Right cardiac atrium (tissue), 5 donors: ENCODE data around the gene SLC36A4. TPM values are rescaled to one million over a fixed set of nuclear protein-coding genes. Genes with fewer than 3 reads are reported as not detected.
"Not testable (repeated sequence)": the region's sequence is repeated elsewhere in the genome, so short reads cannot be mapped to it uniquely, and the experiment has no call there.

ENCODE experiments used
- ATAC-seq, 2 donors: fragments of 200-7000 bp; cut with Tn5 transposase; one replicate each; pipeline versions ENCODE4 v1.8.0 to v1.9.1; 2020; ENCODE audit warnings: moderate library complexity in 2 of 2, mild to moderate bottlenecking in 1 of 2
- DNase-seq, 3 donors: peaks; one replicate each; pipeline ENCODE4 v3.0.0-alpha.2; 2020
- H3K27ac ChIP-seq: one replicate; pipeline ENCODE4 v1.5.1; 2013; ENCODE audit warnings: mild to moderate bottlenecking, low read length, control low read depth, moderate library complexity
- H3K27me3 ChIP-seq: one replicate; pipeline ENCODE4 v1.6.1; 2013; ENCODE audit not compliant: control insufficient read depth, insufficient read depth
- H3K4me1 ChIP-seq: one replicate; pipeline ENCODE4 v1.6.1; 2013; ENCODE audit warnings: low read length; ENCODE audit not compliant: control insufficient read depth, insufficient read depth
- H3K4me3 ChIP-seq: one replicate; pipeline ENCODE4 v1.5.1; 2013; ENCODE audit warnings: low read length, control low read depth
- H3K9me3 ChIP-seq: one replicate; pipeline ENCODE4 v1.6.1; 2013; ENCODE audit warnings: low read length; ENCODE audit not compliant: control insufficient read depth
- WGBS: extraction: QIAGEN DNeasy Blood & Tissue Kit; methylation state at CpG from one replicate; pipeline ENCODE4 v1.1.7; 2013; 5-methylcytosine and 5-hydroxymethylcytosine counted together
- intact Hi-C, 4 donors: fragments of 100-400 bp; cut with DNase I; formaldehyde crosslinking; loops; one replicate each; pipeline versions ENCODE4 v1.11.0 to v1.14.0; 2022 to 2023
- long read RNA-seq, 4 donors: library from polyadenylated mRNA; unstranded; transcript quantifications; one replicate each; pipeline ENCODE4 v2.0.0, GENCODE V29; 2020 to 2021
- polyA plus RNA-seq: library from polyadenylated mRNA; stranded (reverse); fragments of 200-250 nt; gene quantifications from one replicate; pipeline ENCODE4 v1.2.3, GENCODE V29; 2013
- total RNA-seq, 4 donors: library from RNA; stranded (reverse); fragmentation: NEBNext Ultra II Directional; extraction: Animal tissue kit (Norgen Biotek cat#: 25700); gene quantifications; one replicate each; pipeline ENCODE4 v1.2.1, GENCODE V29; 2021
- donor health status: healthy with polysubstance abuse.
- donor health status: DM: no; HTN: yes; CAD: no.
- donor health status: DM: no; HTN: no; CAD: no.
- donor health status: DM: no; HTN: yes; CAD: no; lungs with severe emphysema.
- donor health status: DM: yes; HTN: yes; CAD: no.

Gene SLC36A4
- 10 to 100 TPM; 11.4 to 15.1 (median 12.3) TPM for total RNA-seq
- polyA plus RNA-seq = 6.5 TPM
- long read RNA-seq, donor 1, full-length matches to known transcripts = 26 of 30 reads
- long read RNA-seq, donor 1, partial matches to known transcripts = 0 of 30 reads
- long read RNA-seq, donor 1, other reads (novel, unspliced or antisense) = 4 of 30 reads
- long read RNA-seq, donor 2, full-length matches to known transcripts = 8 of 9 reads
- long read RNA-seq, donor 2, partial matches to known transcripts = 0 of 9 reads
- long read RNA-seq, donor 2, other reads (novel, unspliced or antisense) = 1 of 9 reads
- long read RNA-seq, donor 3, full-length matches to known transcripts = 30 of 39 reads
- long read RNA-seq, donor 3, partial matches to known transcripts = 0 of 39 reads
- long read RNA-seq, donor 3, other reads (novel, unspliced or antisense) = 9 of 39 reads
- long read RNA-seq, donor 4, full-length matches to known transcripts = 5 of 8 reads
- long read RNA-seq, donor 4, partial matches to known transcripts = 0 of 8 reads
- long read RNA-seq, donor 4, other reads (novel, unspliced or antisense) = 3 of 8 reads

DNA sequence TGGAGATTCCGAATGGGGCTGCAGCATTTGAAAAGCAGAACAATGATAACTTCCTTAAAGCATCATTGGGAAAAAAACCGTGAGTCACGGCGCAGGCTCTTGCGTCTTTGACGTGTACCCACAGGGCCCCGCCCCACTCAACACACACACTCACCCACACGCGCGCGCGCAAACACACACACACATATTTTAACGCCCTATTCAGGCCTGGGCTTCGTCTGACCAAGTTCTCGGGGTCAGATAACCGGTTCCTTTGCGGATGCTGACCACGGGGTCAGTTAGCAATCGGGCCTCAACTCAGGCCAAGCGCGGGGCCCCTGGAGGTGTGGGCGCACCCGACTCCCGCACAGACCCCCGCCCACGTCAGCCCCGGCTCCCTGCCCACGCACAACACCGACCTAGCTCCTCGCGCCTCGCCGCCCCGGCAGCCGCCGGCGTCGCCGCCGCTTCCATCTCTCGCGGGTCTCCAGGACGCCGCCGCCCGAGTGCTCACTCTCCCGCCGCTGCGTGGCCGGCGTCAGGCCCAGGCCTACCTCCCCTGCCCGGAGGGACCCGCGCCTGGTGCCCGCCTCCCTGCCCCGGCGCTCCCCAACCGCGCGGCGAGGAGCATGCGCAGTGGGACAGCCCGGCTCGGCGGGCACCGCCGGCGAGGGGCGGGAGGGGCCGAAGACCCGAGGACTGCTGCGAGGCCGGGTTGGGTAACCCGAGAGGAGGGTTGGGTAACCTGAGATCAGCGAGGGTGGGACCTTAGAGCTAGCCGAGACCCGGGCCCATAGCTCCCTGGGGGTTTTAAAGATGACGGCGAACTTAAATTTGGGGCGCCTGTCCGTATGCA is at the start of gene SLC36A4:
TSS of gene SLC36A4 (minus strand) at position 612 of the 835 bp plus-strand sequence. CDS start at position 453, 159 bp downstream.
- under 1% methylated on average over 81 of the region's 81 CpGs for WGBS
- Histone ChIP-seq H3K27ac (peak within 1 kb of the TSS; percentile 93), H3K9me3 (no peaks in the 10 kb centered on the region), H3K4me3 (peak within 1 kb of the TSS; percentile 69), H3K4me1 (peaks cover 2% of the 10 kb centered on the region), H3K27me3 (no peaks in the 10 kb centered on the region)
- peak; percentile 94 to 97 (median 94) for DNase-seq
- intact Hi-C loops = no loop called here
- ATAC-seq = peak; percentile 99

- intact Hi-C loops, ATAC-seq, H3K4me1 ChIP-seq, H3K9me3 ChIP-seq, H3K27ac ChIP-seq, H3K4me3 ChIP-seq, H3K27me3 ChIP-seq, DNase-seq: not testable (repeated sequence)
- whole genome bisulfite sequencing = 92% methylated on average over 3 of the region's 3 CpGs
Observed at GRCh38 chr11:93246790-93247189, 49.0 kb upstream of the SLC36A4 start.

DNA sequence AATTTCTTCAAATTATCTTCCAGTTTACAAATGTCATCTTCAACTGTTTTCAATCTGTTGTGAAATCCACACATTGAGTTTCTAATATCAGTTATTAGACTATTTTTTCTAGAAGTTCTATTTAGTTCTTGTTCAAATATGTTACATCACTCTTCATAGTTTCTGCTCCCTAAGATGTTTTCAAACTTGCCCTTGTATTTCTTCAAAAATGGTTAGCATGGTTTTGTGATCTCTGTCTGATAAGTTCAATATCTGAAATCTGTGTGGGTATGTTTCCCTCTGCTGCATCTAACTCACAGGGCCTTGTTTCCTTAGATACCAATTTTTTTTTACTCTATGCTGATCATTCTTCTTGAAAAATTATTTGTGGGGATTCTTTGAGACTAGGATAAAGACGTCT is 46.2 kb upstream of the SLC36A4 start:
- DNase-seq (no peak), ATAC-seq (no peak)
- H3K9me3 ChIP-seq = no peaks in the 10 kb centered on the region
- H3K4me1 ChIP-seq = no peaks in the 10 kb centered on the region
- intact Hi-C loops = no loop called here
- H3K4me3 ChIP-seq = no peak overlapping the region
- H3K27me3 ChIP-seq = no peaks in the 10 kb centered on the region
- H3K27ac ChIP-seq = no peak overlapping the region
- WGBS = 81% methylated on average over 1 of the region's 1 CpG

DNA sequence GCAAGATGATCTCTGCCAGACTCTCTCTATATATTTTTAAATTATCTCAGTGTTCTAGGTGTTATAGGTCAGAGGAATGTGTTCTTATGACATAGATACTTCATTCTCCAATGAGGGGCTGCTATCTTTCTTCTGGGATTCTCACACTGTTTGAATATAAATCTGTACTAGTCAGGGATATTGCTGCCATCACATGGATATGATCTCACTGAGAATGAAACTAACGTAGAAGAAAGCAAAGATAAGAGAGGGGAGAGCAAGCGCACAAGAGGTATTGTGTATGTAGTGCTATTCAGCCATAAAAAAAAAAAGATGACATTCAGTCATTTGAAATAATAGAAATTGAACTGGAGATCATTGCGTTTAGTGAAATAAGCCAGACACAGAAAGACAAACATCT is 42.2 kb upstream of the SLC36A4 start:
- no peak for ATAC-seq
- Histone ChIP-seq H3K4me3 (no peak overlapping the region), H3K27ac (no peak overlapping the region), H3K4me1 (no peaks in the 10 kb centered on the region), H3K9me3 (no peaks in the 10 kb centered on the region), H3K27me3 (no peaks in the 10 kb centered on the region)
- WGBS = 56% methylated on average over 3 of the region's 3 CpGs
- intact Hi-C loops = loop anchor here in 2 of 4 donors (5.0 to 10.0 kb wide), 4 partner anchors 297 to 412 kb away; partner anchors contain the start of gene SMCO4 (in 1 of the 2)
- DNase-seq = no peak

GRCh38 chr11:93238956-93239355 is 41.2 kb upstream of the SLC36A4 start:
- 92% methylated on average over 2 of the region's 2 CpGs for WGBS
- H3K4me3 ChIP-seq = no peak overlapping the region
- H3K27ac ChIP-seq = no peak overlapping the region
- H3K9me3 ChIP-seq = no peaks in the 10 kb centered on the region
- no peak for DNase-seq
- ATAC-seq = no peak
- intact Hi-C loops = loop anchor here in 2 of 4 donors (5.0 to 10.0 kb wide), 4 partner anchors 298 to 413 kb away; partner anchors contain the start of gene SMCO4 (in 1 of the 2)
- H3K27me3 ChIP-seq = no peaks in the 10 kb centered on the region
- no peaks in the 10 kb centered on the region for H3K4me1 ChIP-seq

DNA sequence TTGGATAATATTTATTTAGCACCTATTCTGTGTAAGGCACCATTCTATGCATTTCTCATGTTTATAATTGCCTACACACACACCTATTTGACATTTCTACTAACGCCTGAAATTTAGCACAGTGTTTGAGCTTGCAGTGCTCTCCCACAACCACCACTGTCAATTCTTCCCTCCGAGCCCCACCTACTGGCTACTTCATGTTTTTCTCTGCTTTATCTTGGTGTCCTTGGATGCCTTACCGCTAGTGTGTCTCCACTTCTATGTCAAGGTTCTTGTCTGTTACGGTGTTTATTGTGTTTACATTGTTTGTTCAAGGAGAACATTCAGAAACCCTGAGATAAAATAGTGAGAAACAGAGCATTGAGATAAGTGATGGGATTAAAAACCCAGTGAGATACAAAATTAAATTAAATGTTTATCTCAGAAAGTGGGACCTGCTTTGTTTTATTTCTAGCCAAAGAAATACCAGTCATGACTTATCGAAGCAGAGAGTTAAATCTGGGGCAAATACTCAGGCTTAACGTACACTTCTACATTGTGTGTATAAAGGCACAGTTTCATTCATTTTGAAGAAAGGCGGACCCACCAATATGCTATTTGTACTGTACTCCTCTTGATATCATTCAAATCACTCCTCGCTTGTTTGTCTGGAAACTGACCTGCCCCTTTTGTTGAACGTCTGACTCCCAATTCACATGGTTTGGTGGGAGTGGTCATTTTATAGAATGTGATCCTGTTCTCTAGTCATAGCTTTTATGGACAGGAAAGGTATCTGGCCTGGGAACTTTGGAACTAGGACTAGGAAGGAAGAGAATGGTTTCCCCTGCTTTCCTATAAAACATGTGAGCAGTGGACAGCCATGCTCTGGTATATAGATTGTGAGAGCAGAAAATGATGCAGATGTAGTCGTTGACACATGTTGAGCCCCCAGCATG is 39.2 kb upstream of the SLC36A4 start:
- 35% methylated on average over 10 of the region's 10 CpGs for WGBS
- H3K4me1 ChIP-seq = no peaks in the 10 kb centered on the region
- no peak overlapping the region for H3K4me3 ChIP-seq
- H3K27ac ChIP-seq = no peak overlapping the region
- intact Hi-C loops = loop anchor here in 3 of 4 donors (2.0 to 10.0 kb wide), 5 partner anchors 300 to 415 kb away; partner anchors contain the start of gene SMCO4 (in 2 of the 3)
- ATAC-seq = peak; percentile 67 to 75
- no peaks in the 10 kb centered on the region for H3K9me3 ChIP-seq
- peak in 1 of 3 donors; percentile 13 for DNase-seq
- H3K27me3 ChIP-seq = no peaks in the 10 kb centered on the region

DNA sequence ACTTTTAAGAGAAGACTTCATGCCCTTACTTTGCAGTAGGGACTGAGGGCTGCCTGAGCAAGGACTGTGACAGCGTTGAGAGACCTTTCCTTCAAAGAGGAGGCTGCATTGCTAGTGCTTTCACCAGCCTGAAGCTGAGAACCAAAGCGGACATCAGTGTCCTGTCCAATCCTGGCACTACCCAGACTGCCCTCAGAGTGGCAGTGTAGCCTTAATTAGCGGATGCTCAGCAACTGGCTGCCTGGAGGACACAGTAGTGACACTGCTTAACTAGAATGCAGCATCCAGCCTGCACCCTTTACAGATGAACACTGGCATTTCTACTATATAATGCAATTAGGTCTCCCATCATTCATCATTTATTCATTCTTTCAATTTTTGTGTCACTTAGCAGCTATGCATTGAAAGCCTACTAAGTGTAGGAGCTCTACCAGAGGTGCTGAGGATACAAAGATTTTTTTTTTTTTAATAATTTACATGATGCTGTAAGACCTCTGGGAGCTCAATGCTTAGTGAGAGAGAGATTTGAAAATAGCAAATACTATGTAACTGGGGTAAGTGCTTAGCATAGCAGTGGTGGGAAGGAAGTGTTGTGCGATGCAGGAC is 36.9 kb upstream of the SLC36A4 start:
- no peak overlapping the region for H3K4me3 ChIP-seq
- ATAC-seq (peak; percentile 95 to 98), DNase-seq (peak; percentile 62 to 89 (median 79))
- WGBS = 22% methylated on average over 4 of the region's 4 CpGs
- H3K27me3 ChIP-seq = no peaks in the 10 kb centered on the region
- intact Hi-C loops = loop anchor here (2.0 to 10.0 kb wide), 7 partner anchors 303 to 418 kb away; partner anchors contain the start of gene SMCO4 (in 2 of the 4)
- no peaks in the 10 kb centered on the region for H3K9me3 ChIP-seq
- H3K4me1 ChIP-seq = no peaks in the 10 kb centered on the region
- H3K27ac ChIP-seq = no peak overlapping the region

DNA sequence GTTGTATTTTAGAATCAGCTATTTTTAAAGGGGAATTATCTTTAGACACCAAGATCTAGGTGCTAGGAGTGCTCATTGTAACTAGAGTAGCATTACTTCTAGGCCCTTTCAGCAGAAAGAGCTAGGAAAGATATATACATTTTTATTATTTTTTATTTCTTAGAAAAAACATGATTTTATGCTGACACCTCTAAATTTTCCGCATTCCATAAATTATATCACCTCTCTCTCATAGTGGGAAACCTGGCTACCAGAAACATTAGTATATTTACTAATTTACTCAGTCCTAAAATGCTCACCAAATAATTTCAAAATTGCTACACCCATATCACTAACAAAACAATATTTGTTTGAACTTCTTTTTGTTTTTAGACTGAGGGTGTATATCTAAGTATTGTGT is 32.1 kb upstream of the SLC36A4 start:
- no peaks in the 10 kb centered on the region for H3K27me3 ChIP-seq
- no peak for DNase-seq
- intact Hi-C loops = loop anchor here in 3 of 4 donors (5.0 to 10.0 kb wide), 4 partner anchors 285 to 395 kb away; partner anchors contain the start of gene SMCO4 (in 1 of the 3)
- 97% methylated on average over 1 of the region's 1 CpG for WGBS
- H3K4me1 ChIP-seq = no peaks in the 10 kb centered on the region
- H3K27ac ChIP-seq = no peak overlapping the region
- no peaks in the 10 kb centered on the region for H3K9me3 ChIP-seq
- H3K4me3 ChIP-seq = no peak overlapping the region
- no peak for ATAC-seq

DNA sequence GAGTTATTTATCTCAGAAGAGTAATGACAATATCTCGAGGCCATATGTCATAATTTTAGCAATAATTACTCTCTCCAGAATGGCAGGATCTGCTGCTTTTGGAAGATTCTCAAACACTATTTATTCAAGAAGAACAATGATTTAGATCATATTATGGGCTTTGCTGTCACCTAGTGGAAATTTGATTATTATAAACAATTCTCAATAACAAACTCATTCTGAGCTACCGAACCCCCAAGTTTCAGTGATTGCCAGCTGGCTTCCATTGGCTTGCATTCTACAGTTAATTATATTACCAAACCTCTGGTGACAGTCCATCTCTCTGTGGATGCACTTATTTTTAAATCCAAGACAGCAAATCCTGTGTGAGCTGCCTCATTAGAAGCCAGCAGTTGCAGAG is 27.9 kb upstream of the SLC36A4 start:
- WGBS = 21% methylated on average over 2 of the region's 2 CpGs
- ATAC-seq = no peak
- Histone ChIP-seq H3K4me3 (no peak overlapping the region), H3K9me3 (no peaks in the 10 kb centered on the region), H3K27me3 (no peaks in the 10 kb centered on the region), H3K4me1 (no peaks in the 10 kb centered on the region), H3K27ac (no peak overlapping the region)
- intact Hi-C loops = loop anchor here in 3 of 4 donors (5.0 to 10.0 kb wide), 2 partner anchors 281 to 283 kb away; no protein-coding TSS in a partner anchor
- DNase-seq = no peak
